NCI-H187 (cell line): ENCODE measurements around the gene SLC2A10.
A peak's percentile ranks its signal among the peaks of the same experiment; 100 is the strongest.
"Not testable (repeated sequence)": the region's sequence is repeated elsewhere in the genome, so short reads cannot be mapped to it uniquely, and the experiment has no call there.

Experiments
- DNase-seq, 2 experiments: peaks; one replicate each; lab custom pipeline; 2025; lab: John Stamatoyannopoulos, UW

SLC2A10 gene

GRCh38 chr20:46709459-46710152 is at the start of gene SLC2A10:
SLC2A10 (plus strand) TSS chr20:46709649; CDS start chr20:46709737, 88 bp downstream.
- no peak for DNase-seq

GRCh38 chr20:46660487-46660886 is 49.0 kb upstream of the SLC2A10 start:
- no peak for DNase-seq

GRCh38 chr20:46661659-46662058 is 47.8 kb upstream of the SLC2A10 start:
- no peak for DNase-seq

- no peak for DNase-seq
These were observed 45.9 kb upstream of the SLC2A10 start for GRCh38 chr20:46663531-46663930.

- no peak for DNase-seq
These were observed 43.8 kb upstream of the SLC2A10 start for GRCh38 chr20:46665602-46666001.

- no peak for DNase-seq
These were observed 43.1 kb upstream of the SLC2A10 start for GRCh38 chr20:46666306-46666705.

GRCh38 chr20:46666818-46667515 is 42.5 kb upstream of the SLC2A10 start:
- DNase-seq: no peak

GRCh38 chr20:46670228-46670584 is 39.2 kb upstream of the SLC2A10 start:
- DNase-seq: no peak

- no peak for DNase-seq
These were observed 38.6 kb upstream of the SLC2A10 start for GRCh38 chr20:46670585-46671584.

- DNase-seq: no peak
These were observed 37.4 kb upstream of the SLC2A10 start for GRCh38 chr20:46671866-46672542.

GRCh38 chr20:46672543-46673148 is 36.8 kb upstream of the SLC2A10 start:
- no peak for DNase-seq

GRCh38 chr20:46673394-46674252 is 35.8 kb upstream of the SLC2A10 start:
- DNase-seq: no peak

- DNase-seq: no peak
These were observed 35.0 kb upstream of the SLC2A10 start for GRCh38 chr20:46674253-46675083.

GRCh38 chr20:46676649-46677316 is 32.7 kb upstream of the SLC2A10 start:
- not testable (repeated sequence) for DNase-seq

GRCh38 chr20:46677608-46678007 is 31.8 kb upstream of the SLC2A10 start:
- no peak for DNase-seq

- DNase-seq: no peak
These were observed 30.9 kb upstream of the SLC2A10 start for GRCh38 chr20:46678516-46678915.

GRCh38 chr20:46680684-46681031 is 28.8 kb upstream of the SLC2A10 start:
- DNase-seq: no peak

GRCh38 chr20:46681032-46681854 is 28.2 kb upstream of the SLC2A10 start:
- peak in 1 of 2 experiments; percentile 10 for DNase-seq
